Liver (tissue), 9 donors: ENCODE results near the gene RAB32. TPM values are rescaled to one million over a fixed set of nuclear protein-coding genes. Genes with fewer than 3 reads are reported as not detected.
"Not testable (repeated sequence)": the region's sequence is repeated elsewhere in the genome, so short reads cannot be mapped to it uniquely, and the experiment has no call there.

Source experiments
- DNase-seq: peaks from one replicate; pipeline ENCODE4 v3.0.0-alpha.2; 2017; ENCODE audit warnings: low spot score
- H3K27ac ChIP-seq, 2 donors: one replicate each; pipeline ENCODE4 v1.7.0; 2013; ENCODE audit warnings: inconsistent platforms in 2 of 2, low read length in 2 of 2, control low read depth in 1 of 2, low read depth in 1 of 2, mild to moderate bottlenecking in 1 of 2
- H3K27me3 ChIP-seq, 4 donors: one replicate each; pipeline versions ENCODE4 v1.6.1 to v1.7.0; 2013; ENCODE audit warnings: low read length in 3 of 4, inconsistent platforms in 1 of 4, mild to moderate bottlenecking in 1 of 4, moderate library complexity in 1 of 4; ENCODE audit not compliant: control insufficient read depth in 4 of 4, insufficient read depth in 4 of 4
- H3K36me3 ChIP-seq, 4 donors: one replicate each; pipeline versions ENCODE4 v1.6.1 to v1.7.0; 2013; ENCODE audit warnings: low read length in 3 of 4, mild to moderate bottlenecking in 3 of 4, low read depth in 1 of 4, moderate library complexity in 1 of 4; ENCODE audit not compliant: control insufficient read depth in 4 of 4, insufficient read depth in 3 of 4
- H3K4me1 ChIP-seq, 4 donors: one replicate each; pipeline versions ENCODE4 v1.6.1 to v1.7.0; 2013; ENCODE audit warnings: low read length in 3 of 4, mild to moderate bottlenecking in 3 of 4, moderate library complexity in 1 of 4; ENCODE audit not compliant: control insufficient read depth in 4 of 4, insufficient read depth in 4 of 4
- H3K4me3 ChIP-seq, 3 donors: one replicate each; pipeline versions ENCODE4 v1.6.1 to v1.7.0; 2013; ENCODE audit warnings: low read length in 3 of 3, control low read depth in 1 of 3, low read depth in 1 of 3, mild to moderate bottlenecking in 1 of 3
- H3K9ac ChIP-seq, 2 donors: one replicate each; pipeline ENCODE4 v1.7.0; 2013; ENCODE audit warnings: low read length in 2 of 2, mild to moderate bottlenecking in 2 of 2, moderate library complexity in 2 of 2, control low read depth in 1 of 2, low read depth in 1 of 2
- H3K9me3 ChIP-seq, 4 donors: one replicate each; pipeline versions ENCODE4 v1.6.1 to v1.7.0; 2013; ENCODE audit warnings: low read length in 3 of 4; ENCODE audit not compliant: control insufficient read depth in 4 of 4
- CTCF ChIP-seq: fragments of 150-350 bp; IDR thresholded peaks from 2 replicates; pipeline ENCODE4 v1.5.1; 2017; ENCODE audit warnings: improper control_type of control experiment, low read depth, low read length; ENCODE audit not compliant: missing input control
- GABPA ChIP-seq, 2 donors: IDR thresholded peaks in 1 of 2; conservative IDR thresholded peaks in 1 of 2; 2 replicates each; pipeline ENCODE4 v1.6.1; 2016; ENCODE audit warnings: antibody characterized with exemption in 2 of 2, mild to moderate bottlenecking in 1 of 2, moderate library complexity in 1 of 2
- JUND ChIP-seq, 2 donors: IDR thresholded peaks; 2 replicates each; pipeline ENCODE4 v1.6.1; 2016; ENCODE audit warnings: antibody characterized with exemption in 2 of 2
- REST ChIP-seq: IDR thresholded peaks from 2 replicates; pipeline ENCODE4 v1.6.1; 2016; ENCODE audit warnings: antibody characterized with exemption, mild to moderate bottlenecking
- RXRA ChIP-seq, 2 donors: IDR thresholded peaks; 2 replicates each; pipeline ENCODE4 v1.6.1; 2017 to 2018; ENCODE audit warnings: antibody characterized with exemption in 2 of 2, mild to moderate bottlenecking in 1 of 2
- WGBS: extraction: QIAGEN DNeasy Blood & Tissue Kit; methylation state at CpG from one replicate; pipeline ENCODE4 v1.1.7; 2013; 5-methylcytosine and 5-hydroxymethylcytosine counted together
- polyA plus RNA-seq, 2 donors: library from polyadenylated mRNA; stranded (reverse) in 1 of 2; unstranded in 1 of 2; fragments of 200-250 nt in 1 of 2; fragments of >200 nt in 1 of 2; fragmentation: Nextera tagmentation in 1 of 2; extraction: Ambion mirVana in 1 of 2; gene quantifications; one replicate each; pipeline versions ENCODE4 v1.2.1 to v1.2.3, GENCODE V29; 2013 to 2015
- total RNA-seq, 2 donors: library from RNA; depleted of rRNA; stranded (reverse); fragments of >200 nt; gene quantifications; one replicate each; pipeline ENCODE4 v1.2.3, GENCODE V29; 2014
- TF ChIP-seq, protein P1 (sequence below): IDR thresholded peaks from 2 replicates; pipeline ENCODE4 v1.6.1; 2016; ENCODE audit warnings: antibody characterized with exemption
- donor health status: healthy.
- donor health status: healthy.
- donor health status: healthy.
- donor health status: healthy.
- donor health status: healthy.

The RAB32 gene
- total and polyA plus RNA-seq, 4 donors = 13.6 to 49.9 (median 31.1) TPM

GRCh38 chr6:146560607-146561006 lies 17.0 kb downstream of the RAB32 start:
- no peak for DNase-seq
- H3K4me1 ChIP-seq = no peaks in the 10 kb centered on the region
- no peak overlapping the region for H3K27ac ChIP-seq
- H3K4me3 ChIP-seq = no peak overlapping the region
- no peaks in the 10 kb centered on the region for H3K9me3 ChIP-seq
- no peak for TF ChIP-seq GABPA (IDR thresholded peaks at IDR 0.05 in 1 of 2, conservative IDR thresholded peaks at IDR 0.05 in 1 of 2)
- TF ChIP-seq JUND (IDR thresholded peaks at IDR 0.05) = no peak
- H3K9ac ChIP-seq = no peak overlapping the region
- no peaks in the 10 kb centered on the region for H3K36me3 ChIP-seq
- WGBS = 82% methylated on average over 1 of the region's 1 CpG
- no peaks in the 10 kb centered on the region for H3K27me3 ChIP-seq

- not testable (repeated sequence) for H3K9ac ChIP-seq, H3K4me1 ChIP-seq, H3K4me3 ChIP-seq, H3K27ac ChIP-seq, H3K27me3 ChIP-seq, H3K9me3 ChIP-seq, DNase-seq, H3K36me3 ChIP-seq
- WGBS = 73% methylated on average over 2 of the region's 2 CpGs
Measured at GRCh38 chr6:146566661-146567060, 23.0 kb downstream of the RAB32 start.

- H3K4me3 ChIP-seq, H3K4me1 ChIP-seq, DNase-seq, H3K9ac ChIP-seq, H3K36me3 ChIP-seq, H3K27ac ChIP-seq, H3K27me3 ChIP-seq, H3K9me3 ChIP-seq: not testable (repeated sequence)
- 83% methylated on average over 3 of the region's 3 CpGs for WGBS
Measured at GRCh38 chr6:146568619-146569018, 25.0 kb downstream of the RAB32 start.

- no peak overlapping the region for H3K27ac ChIP-seq
- TF ChIP-seq RXRA (IDR thresholded peaks at IDR 0.05) = no peak
- TF ChIP-seq REST = no peak
- no peak for TF ChIP-seq JUND (IDR thresholded peaks at IDR 0.05)
- TF ChIP-seq GABPA (IDR thresholded peaks at IDR 0.05 in 1 of 2, conservative IDR thresholded peaks at IDR 0.05 in 1 of 2) = no peak
- TF ChIP-seq CTCF = no peak
- TF ChIP-seq, protein P1, sequence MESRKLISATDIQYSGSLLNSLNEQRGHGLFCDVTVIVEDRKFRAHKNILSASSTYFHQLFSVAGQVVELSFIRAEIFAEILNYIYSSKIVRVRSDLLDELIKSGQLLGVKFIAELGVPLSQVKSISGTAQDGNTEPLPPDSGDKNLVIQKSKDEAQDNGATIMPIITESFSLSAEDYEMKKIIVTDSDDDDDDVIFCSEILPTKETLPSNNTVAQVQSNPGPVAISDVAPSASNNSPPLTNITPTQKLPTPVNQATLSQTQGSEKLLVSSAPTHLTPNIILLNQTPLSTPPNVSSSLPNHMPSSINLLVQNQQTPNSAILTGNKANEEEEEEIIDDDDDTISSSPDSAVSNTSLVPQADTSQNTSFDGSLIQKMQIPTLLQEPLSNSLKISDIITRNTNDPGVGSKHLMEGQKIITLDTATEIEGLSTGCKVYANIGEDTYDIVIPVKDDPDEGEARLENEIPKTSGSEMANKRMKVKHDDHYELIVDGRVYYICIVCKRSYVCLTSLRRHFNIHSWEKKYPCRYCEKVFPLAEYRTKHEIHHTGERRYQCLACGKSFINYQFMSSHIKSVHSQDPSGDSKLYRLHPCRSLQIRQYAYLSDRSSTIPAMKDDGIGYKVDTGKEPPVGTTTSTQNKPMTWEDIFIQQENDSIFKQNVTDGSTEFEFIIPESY = no peak
- peaks cover 0 to 12% (median 1%) of the 10 kb centered on the region in 4 donors for H3K9me3 ChIP-seq
- no peak overlapping the region for H3K4me3 ChIP-seq
- H3K36me3 ChIP-seq = no peaks in the 10 kb centered on the region
- H3K27me3 ChIP-seq = no peaks in the 10 kb centered on the region
- no peaks in the 10 kb centered on the region for H3K4me1 ChIP-seq
- H3K9ac ChIP-seq = no peak overlapping the region
- 94% methylated on average over 1 of the region's 1 CpG for WGBS
- DNase-seq = no peak
Measured at GRCh38 chr6:146574211-146574610, 30.6 kb downstream of the RAB32 start.
